GM12878 (cell line): ENCODE data around the gene EPHA10. TPM values are rescaled to one million over a fixed set of nuclear protein-coding genes. Genes with fewer than 3 reads are reported as not detected.
"Not testable (repeated sequence)": the region's sequence is repeated elsewhere in the genome, so short reads cannot be mapped to it uniquely, and the experiment has no call there.

Source experiments
- ATAC-seq: fragments of 200-7000 bp; cut with Tn5 transposase; 3 replicates; pipeline ENCODE4 v1.9.1; 2020; ENCODE audit warnings: mild to moderate bottlenecking, moderate library complexity
- BruUV-seq: library from RNA; stranded (reverse); fragments of 400-500 nt; replicated peaks from 2 replicates; lab custom pipeline; 2021; lab: Mats Ljungman, UMichigan
- CTCF ChIA-PET: fragments of 300-600 bp; sonication (Branson Sonifier 250); formaldehyde crosslinking; extraction: SDS; loops from one replicate; lab custom pipeline; 2021; ENCODE audit warnings: inconsistent platforms; lab: Yijun Ruan, JAX
- POLR2A ChIA-PET: fragments of 350-600 bp; formaldehyde crosslinking; extraction: SDS; loops from one replicate; lab custom pipeline; 2021; ENCODE audit warnings: inconsistent platforms; lab: Charles Lee
- RAD21 ChIA-PET: fragments of 300-600 bp; sonication (Branson Sonifier 250); formaldehyde crosslinking; loops from one replicate; lab custom pipeline; 2023; ENCODE audit warnings: antibody characterized with exemption; ENCODE audit not compliant: unreplicated experiment; lab: Charles Lee
- SMC1A ChIA-PET: fragments of 300-600 bp; sonication (Branson Sonifier 250); formaldehyde crosslinking; loops from one replicate; lab custom pipeline; 2023; ENCODE audit not compliant: unreplicated experiment, uncharacterized antibody; lab: Charles Lee
- DNase-seq: peaks from one replicate; pipeline ENCODE4 v3.0.0-alpha.2; 2011; ENCODE audit warnings: low read depth, low spot score
- FAIRE-seq: peaks from 3 replicates; lab custom pipeline; 2011; peaks lifted over from hg19 to GRCh38; lab: Jason Lieb, UNC
- H2AFZ ChIP-seq: 2 replicates; pipeline ENCODE4 v1.6.0; 2011; ENCODE audit warnings: low read depth, low read length, control low read depth; ENCODE audit not compliant: control insufficient read depth
- H3K27ac ChIP-seq: 2 replicates; pipeline ENCODE4 v1.5.1; 2011; ENCODE audit warnings: control low read depth; ENCODE audit not compliant: control insufficient read depth, insufficient read depth
- H3K27me3 ChIP-seq, 2 experiments: replicated peaks in 1 of 2; 2 replicates each; pipeline versions ENCODE4 v1.6.0 to v1.6.1; 2011; ENCODE audit warnings: low read length in 1 of 2; ENCODE audit not compliant: control insufficient read depth in 2 of 2, insufficient read depth in 2 of 2
- H3K36me3 ChIP-seq, 2 experiments: 2 replicates each; pipeline ENCODE4 v1.5.1; 2011; ENCODE audit warnings: low read length in 1 of 2; ENCODE audit not compliant: control insufficient read depth in 2 of 2, insufficient read depth in 2 of 2
- H3K4me1 ChIP-seq: 2 replicates; pipeline ENCODE4 v1.6.1; 2011; ENCODE audit warnings: mild to moderate bottlenecking, low read length, moderate library complexity, mixed read lengths; ENCODE audit not compliant: control insufficient read depth, insufficient read depth
- H3K4me2 ChIP-seq: 2 replicates; pipeline ENCODE4 v1.6.0; 2011; ENCODE audit warnings: control low read depth; ENCODE audit not compliant: control insufficient read depth, insufficient read depth
- H3K4me3 ChIP-seq: fragments of 200-600 bp; sonication (generic); 2 replicates; pipeline ENCODE4 v1.5.1; 2016
- H3K79me2 ChIP-seq: 2 replicates; pipeline ENCODE4 v1.6.0; 2011; ENCODE audit warnings: low read length; ENCODE audit not compliant: control insufficient read depth, insufficient read depth
- H3K9ac ChIP-seq: 2 replicates; pipeline ENCODE4 v1.8.0; 2011; ENCODE audit warnings: low read length, control low read depth, mixed read lengths; ENCODE audit not compliant: control insufficient read depth, insufficient read depth
- H3K9me3 ChIP-seq: replicated peaks from 3 replicates; pipeline ENCODE4 v1.5.1; 2011; ENCODE audit warnings: mild to moderate bottlenecking, low read length; ENCODE audit not compliant: control insufficient read depth, insufficient read depth
- H4K20me1 ChIP-seq: 2 replicates; pipeline ENCODE4 v1.6.0; 2011; ENCODE audit not compliant: control insufficient read depth, insufficient read depth
- CBX3 ChIP-seq: fragments of 200-600 bp; sonication (generic); IDR thresholded peaks from 2 replicates; pipeline ENCODE4 v1.6.1; 2016; ENCODE audit warnings: low read depth, borderline replicate concordance
- MYB ChIP-seq: fragments of 150-350 bp; IDR thresholded peaks from 2 replicates; pipeline ENCODE4 v1.6.1; 2014; ENCODE audit warnings: mild to moderate bottlenecking, low read depth, low read length, borderline replicate concordance
- RBBP5 ChIP-seq: fragments of 200-600 bp; sonication (generic); conservative IDR thresholded peaks from 2 replicates; pipeline ENCODE4 v1.6.1; 2016
- ZSCAN29 ChIP-seq: fragments of 450-650 bp; IDR thresholded peaks from 2 replicates; pipeline ENCODE4 v1.6.1; 2017; ENCODE audit warnings: mild to moderate bottlenecking, moderate library complexity
- WGBS: methylation state at CpG from one replicate; pipeline ENCODE4 v1.1.6; 2016; ENCODE audit warnings: low lambda C conversion rate; ENCODE audit not compliant: insufficient replicate concordance, insufficient coverage; ENCODE audit errors: missing lambda C conversion rate; 5-methylcytosine and 5-hydroxymethylcytosine counted together
- in situ Hi-C: fragments of 300-500 bp; cut with MboI; formaldehyde crosslinking; loops from 9 replicates; pipeline ENCODE4 v1.14.3; 2018; ENCODE audit warnings: mixed read lengths
- intact Hi-C: fragments of 100-400 bp; cut with micrococcal nuclease; formaldehyde crosslinking; loops from one replicate; pipeline ENCODE4 v1.14.2; 2022; ENCODE audit not compliant: unreplicated experiment
- polyA plus RNA-seq, 11 experiments: library from polyadenylated mRNA; depleted of rRNA in 4 of 11; unstranded in 6 of 11; stranded (reverse) in 5 of 11; fragments of >200 nt; fragmentation: Nextera tagmentation in 4 of 11; fragmentation: Illumina TruSeq in 1 of 11; extraction: Ambion mirVana in 4 of 11; extraction: Trizol in 1 of 11; gene quantifications; 1 replicate in 1 of 11; 2 replicates in 10 of 11; pipeline versions ENCODE4 v1.2.1 to v1.2.3, GENCODE V29; 2011 to 2016; ENCODE audit warnings: inconsistent platforms in 2 of 11, missing spikeins in 2 of 11, low read depth in 1 of 11
- total RNA-seq, 4 experiments: library from RNA; depleted of rRNA in 3 of 4; stranded (reverse); fragments of >200 nt in 3 of 4; fragmentation: Illumina TruSeq in 1 of 4; extraction: Trizol in 1 of 4; gene quantifications; 2 replicates each; pipeline versions ENCODE4 v1.2.1 to v1.2.3, GENCODE V29; 2013 to 2021
- TF ChIP-seq, protein P1 (sequence below): fragments of 450-650 bp; IDR thresholded peaks from 2 replicates; pipeline ENCODE4 v1.6.1; 2018; ENCODE audit warnings: mild to moderate bottlenecking, low read depth, moderate library complexity; ENCODE audit not compliant: partially characterized antibody

The EPHA10 gene
- total and polyA plus RNA-seq, 10 of the 15 experiments (the other 5 are each of a cell fraction or from before 2014, with no cell fraction given) = 0.05 to 0.06 TPM; not detected in 8

GRCh38 chr1:37685722-37686121 is 79.2 kb downstream of the EPHA10 start:
- Histone ChIP-seq H3K4me2 (no peak overlapping the region), H3K4me1 (peaks cover 1% of the 10 kb centered on the region; the same call in 1 of the 2 replicates), H3K36me3 (peaks cover 1 to 19% of the 10 kb centered on the region in 2 experiments), H3K9me3 (no peaks in the 10 kb centered on the region), H3K79me2 (peaks cover 18% of the 10 kb centered on the region), H3K27ac (no peak overlapping the region), H3K9ac (no peak overlapping the region), H2AFZ (no peak overlapping the region), H3K27me3 (no peaks in the 10 kb centered on the region), H4K20me1 (no peaks in the 10 kb centered on the region), H3K4me3 (no peak overlapping the region)
- CTCF ChIA-PET = interaction anchor here (1.6 to 21.1 kb wide), 4 partner anchors 13 to 229 kb away, joined by 4 to 521 read pairs (median 40); partner anchors contain the start of gene GNL2
- SMC1A ChIA-PET = interaction anchor here (1.0 to 13.6 kb wide), 3 partner anchors 11 to 231 kb away, joined by 3 to 245 read pairs (median 3); partner anchors contain the start of gene GNL2
- FAIRE-seq (no peak), DNase-seq (no peak), ATAC-seq (no peak)
- POLR2A ChIA-PET = no interaction called here
- no TSS peak for BruUV-seq
- RAD21 ChIA-PET = interaction anchor here (6.7 kb wide), 1 partner anchor 84 kb away, joined by 105 read pairs; no protein-coding TSS in a partner anchor
- in situ Hi-C loops (no loop called here), intact Hi-C loops (no loop called here)
- 96% methylated on average over 3 of the region's 3 CpGs for WGBS
- TF ChIP-seq MYB = no peak
- TF ChIP-seq ZSCAN29 = no peak
- TF ChIP-seq RBBP5 = no peak
- TF ChIP-seq CBX3 = no peak
- TF ChIP-seq, protein P1, sequence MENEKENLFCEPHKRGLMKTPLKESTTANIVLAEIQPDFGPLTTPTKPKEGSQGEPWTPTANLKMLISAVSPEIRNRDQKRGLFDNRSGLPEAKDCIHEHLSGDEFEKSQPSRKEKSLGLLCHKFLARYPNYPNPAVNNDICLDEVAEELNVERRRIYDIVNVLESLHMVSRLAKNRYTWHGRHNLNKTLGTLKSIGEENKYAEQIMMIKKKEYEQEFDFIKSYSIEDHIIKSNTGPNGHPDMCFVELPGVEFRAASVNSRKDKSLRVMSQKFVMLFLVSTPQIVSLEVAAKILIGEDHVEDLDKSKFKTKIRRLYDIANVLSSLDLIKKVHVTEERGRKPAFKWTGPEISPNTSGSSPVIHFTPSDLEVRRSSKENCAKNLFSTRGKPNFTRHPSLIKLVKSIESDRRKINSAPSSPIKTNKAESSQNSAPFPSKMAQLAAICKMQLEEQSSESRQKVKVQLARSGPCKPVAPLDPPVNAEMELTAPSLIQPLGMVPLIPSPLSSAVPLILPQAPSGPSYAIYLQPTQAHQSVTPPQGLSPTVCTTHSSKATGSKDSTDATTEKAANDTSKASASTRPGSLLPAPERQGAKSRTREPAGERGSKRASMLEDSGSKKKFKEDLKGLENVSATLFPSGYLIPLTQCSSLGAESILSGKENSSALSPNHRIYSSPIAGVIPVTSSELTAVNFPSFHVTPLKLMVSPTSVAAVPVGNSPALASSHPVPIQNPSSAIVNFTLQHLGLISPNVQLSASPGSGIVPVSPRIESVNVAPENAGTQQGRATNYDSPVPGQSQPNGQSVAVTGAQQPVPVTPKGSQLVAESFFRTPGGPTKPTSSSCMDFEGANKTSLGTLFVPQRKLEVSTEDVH = no peak

DNA sequence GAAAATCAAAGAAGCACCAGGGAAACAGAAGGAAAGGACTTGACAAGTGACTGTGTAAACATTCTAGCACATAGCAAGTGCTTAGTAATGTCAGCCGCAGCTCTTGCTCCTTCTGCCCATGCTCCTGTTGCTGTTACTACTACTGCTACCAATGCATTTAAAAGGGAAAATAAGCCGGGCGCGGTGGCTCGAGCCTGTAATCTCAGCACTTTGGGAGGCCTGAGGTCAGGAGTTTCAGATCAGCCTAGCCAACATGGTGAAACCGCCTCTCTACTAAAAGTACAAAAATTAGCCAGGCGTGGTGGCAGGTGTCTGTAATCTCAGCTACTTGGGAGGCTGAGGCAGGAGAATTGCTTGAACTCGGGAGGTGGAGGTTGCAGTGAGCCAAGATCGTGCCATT is 80.7 kb downstream of the EPHA10 start:
- H3K79me2 ChIP-seq, H3K27me3 ChIP-seq, H3K4me3 ChIP-seq, H3K4me1 ChIP-seq, DNase-seq, H4K20me1 ChIP-seq, ATAC-seq, BruUV-seq, intact Hi-C loops, FAIRE-seq, H3K9me3 ChIP-seq, H3K4me2 ChIP-seq, H3K9ac ChIP-seq, H2AFZ ChIP-seq, H3K27ac ChIP-seq: not testable (repeated sequence)
- in situ Hi-C loops = loop anchor here (5.0 kb wide), 1 partner anchor 127 kb away; the partner anchor contains the start of gene DNALI1
- ChIA-PET RAD21 (interaction anchor here (6.7 kb wide), 1 partner anchor 82 kb away, joined by 105 read pairs; no protein-coding TSS in a partner anchor), CTCF (interaction anchor here (0.6 to 21.1 kb wide), 11 partner anchors 8 to 234 kb away, joined by 3 to 521 read pairs (median 13); partner anchors contain the start of genes CDCA8, GNL2 and SNIP1), POLR2A (interaction anchor here (1.1 kb wide), 1 partner anchor 120 kb away, joined by 3 read pairs; no protein-coding TSS in a partner anchor), SMC1A (interaction anchor here (0.6 to 13.6 kb wide), 4 partner anchors 82 to 200 kb away, joined by 3 to 245 read pairs (median 9); partner anchors contain the start of gene GNL2)
- WGBS = over 99% methylated on average over 9 of the region's 9 CpGs
- H3K36me3 ChIP-seq = peaks cover 1 to 19% of the 10 kb centered on the region in 2 experiments
